GM12874 (cell line): ENCODE data around the gene BLOC1S4.

Experiments
- TF ChIP-seq, protein P1 (sequence below): IDR thresholded peaks from 2 replicates; pipeline ENCODE4 v1.5.1; 2011; ENCODE audit warnings: low read depth, mild to moderate bottlenecking, control low read depth, low read length, moderate library complexity; ENCODE audit not compliant: insufficient read depth

The BLOC1S4 gene

DNA sequence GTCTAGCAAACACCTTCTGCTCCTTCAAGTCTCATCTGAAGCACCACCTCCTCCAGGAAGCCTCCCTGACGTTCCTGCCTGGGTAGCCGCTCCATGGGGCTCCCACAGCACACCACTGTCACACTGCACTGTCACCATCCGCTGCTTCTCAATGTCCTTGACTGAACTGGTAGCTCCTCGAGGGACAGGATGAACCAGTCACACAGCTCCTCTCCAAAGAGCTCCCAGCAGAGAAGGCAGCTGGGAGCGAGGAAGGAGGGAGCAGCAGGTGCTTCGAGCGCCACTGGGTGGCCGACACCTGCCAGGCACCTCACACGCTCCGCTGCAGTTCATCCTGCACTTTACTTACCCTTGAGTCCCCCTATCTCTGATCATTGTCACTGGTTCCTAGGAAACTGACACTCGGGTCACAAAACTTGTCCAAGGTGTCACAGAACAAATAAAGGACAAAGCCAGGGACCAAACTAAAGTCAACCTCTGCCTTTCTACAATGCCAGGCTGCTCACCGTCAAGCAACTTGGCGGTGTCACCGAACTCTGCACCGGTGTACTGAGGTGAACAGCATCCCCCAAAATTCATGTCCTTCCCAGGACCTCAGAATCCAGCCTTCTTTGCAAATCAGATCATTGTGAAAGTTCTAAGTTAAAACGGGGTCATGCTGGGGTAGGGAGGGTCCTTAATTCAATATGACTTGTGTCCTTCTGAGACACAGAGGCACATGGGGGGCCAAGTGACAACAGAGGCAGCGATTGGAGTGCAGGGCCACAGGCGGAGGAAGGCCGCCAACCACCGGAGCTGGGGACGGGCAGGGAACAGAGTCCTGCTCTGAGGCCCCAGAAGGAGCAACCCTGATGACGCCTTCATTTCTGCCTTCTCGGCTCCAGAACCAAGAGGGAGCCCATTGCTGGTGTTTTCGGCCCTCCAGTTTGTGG, 27.8 kb upstream of the BLOC1S4 start:
- TF ChIP-seq, protein P1, sequence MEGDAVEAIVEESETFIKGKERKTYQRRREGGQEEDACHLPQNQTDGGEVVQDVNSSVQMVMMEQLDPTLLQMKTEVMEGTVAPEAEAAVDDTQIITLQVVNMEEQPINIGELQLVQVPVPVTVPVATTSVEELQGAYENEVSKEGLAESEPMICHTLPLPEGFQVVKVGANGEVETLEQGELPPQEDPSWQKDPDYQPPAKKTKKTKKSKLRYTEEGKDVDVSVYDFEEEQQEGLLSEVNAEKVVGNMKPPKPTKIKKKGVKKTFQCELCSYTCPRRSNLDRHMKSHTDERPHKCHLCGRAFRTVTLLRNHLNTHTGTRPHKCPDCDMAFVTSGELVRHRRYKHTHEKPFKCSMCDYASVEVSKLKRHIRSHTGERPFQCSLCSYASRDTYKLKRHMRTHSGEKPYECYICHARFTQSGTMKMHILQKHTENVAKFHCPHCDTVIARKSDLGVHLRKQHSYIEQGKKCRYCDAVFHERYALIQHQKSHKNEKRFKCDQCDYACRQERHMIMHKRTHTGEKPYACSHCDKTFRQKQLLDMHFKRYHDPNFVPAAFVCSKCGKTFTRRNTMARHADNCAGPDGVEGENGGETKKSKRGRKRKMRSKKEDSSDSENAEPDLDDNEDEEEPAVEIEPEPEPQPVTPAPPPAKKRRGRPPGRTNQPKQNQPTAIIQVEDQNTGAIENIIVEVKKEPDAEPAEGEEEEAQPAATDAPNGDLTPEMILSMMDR: no peak

DNA sequence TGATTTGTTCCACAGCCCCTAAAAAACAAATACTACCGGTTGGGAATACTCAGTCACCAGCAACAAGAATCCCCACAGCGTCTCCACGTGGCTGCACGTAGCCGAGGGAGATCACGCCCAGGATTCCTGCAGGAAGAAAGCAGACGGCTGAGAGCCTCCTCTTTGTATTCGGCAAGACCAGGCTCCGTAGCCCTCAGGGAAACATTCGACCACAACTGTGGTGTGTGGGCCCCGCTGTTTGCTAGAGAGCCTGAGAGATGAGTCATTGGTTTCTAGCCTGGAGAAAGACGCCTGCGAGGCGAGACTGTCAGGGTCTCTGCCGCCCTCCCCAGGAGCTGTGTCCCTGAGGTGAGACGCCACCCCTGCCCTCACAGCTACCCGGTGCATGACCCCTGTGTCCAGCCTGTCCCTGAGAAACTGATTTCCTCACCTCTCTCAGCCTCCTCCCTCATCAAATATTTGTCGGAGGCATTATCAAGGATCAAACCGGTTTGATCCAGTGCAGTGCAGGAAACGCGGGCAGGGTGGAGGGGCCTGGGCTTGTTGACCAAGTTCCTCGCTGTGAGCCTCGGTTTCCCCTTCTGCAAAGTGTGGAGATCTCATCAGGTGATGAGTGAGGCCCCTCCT, 27.0 kb upstream of the BLOC1S4 start:
- TF ChIP-seq, protein P1: no peak

DNA sequence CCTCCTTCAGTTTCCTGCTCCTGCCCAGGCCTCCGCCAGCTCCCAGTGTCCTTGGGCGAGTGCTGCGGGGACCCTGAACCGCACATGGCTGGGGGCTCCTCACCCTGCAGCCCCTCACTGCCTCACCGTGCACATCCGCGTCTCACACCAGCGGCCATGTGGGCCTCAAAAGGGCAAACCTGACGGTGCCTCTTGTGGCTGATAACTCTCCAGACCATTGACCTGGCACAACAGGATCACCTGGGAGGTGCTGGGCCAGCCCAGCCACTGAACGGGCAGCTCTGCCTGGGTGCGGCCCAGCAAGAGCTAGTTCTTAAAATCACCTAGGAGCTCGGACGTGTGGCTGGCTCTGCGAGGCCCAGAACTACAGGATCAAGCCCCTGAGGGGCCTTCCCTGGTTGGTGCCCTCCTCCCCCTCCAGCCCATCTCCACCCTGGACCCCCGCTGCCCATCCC, 26.4 kb upstream of the BLOC1S4 start:
- TF ChIP-seq, protein P1: no peak

DNA sequence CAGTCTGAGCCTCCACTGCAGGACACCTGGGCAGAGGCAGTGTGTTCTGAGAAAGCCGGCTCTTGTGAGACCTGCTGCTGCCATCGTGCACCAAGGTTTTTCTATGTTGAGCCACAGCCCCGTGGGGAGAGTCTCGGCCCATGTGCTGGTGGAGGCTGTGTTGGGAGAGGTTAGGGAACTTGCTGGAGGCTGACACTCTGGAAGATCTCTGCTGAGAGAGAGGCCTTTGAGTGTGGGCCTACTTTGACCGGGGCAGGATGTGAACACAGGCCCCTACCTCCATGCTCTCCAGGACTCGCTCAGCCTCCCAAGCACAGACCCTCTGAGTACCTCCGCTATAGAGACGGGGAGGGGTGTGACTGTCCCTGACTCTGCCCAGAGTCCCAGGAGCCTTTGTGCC, 23.6 kb upstream of the BLOC1S4 start:
- TF ChIP-seq, protein P1: no peak

DNA sequence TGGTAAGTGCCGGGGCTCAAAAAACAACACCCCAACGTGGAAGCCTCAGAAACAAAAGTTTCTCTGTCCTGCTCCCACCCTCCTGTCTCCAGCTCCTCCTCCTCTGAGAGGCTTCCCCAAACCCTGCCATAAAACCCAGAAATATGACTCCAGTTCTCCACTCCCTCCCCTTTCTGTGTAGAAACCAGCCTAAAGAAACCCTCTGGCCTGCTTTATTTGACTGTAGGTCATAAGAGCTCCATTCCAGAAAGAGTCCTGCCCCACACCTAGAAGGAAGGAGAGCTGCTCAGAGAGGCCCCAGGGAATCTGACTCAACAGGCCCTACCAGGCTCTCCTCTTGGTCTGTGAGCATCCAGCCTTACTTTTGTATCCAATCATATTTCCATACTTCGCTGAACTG, 23.2 kb upstream of the BLOC1S4 start:
- TF ChIP-seq, protein P1: no peak

DNA sequence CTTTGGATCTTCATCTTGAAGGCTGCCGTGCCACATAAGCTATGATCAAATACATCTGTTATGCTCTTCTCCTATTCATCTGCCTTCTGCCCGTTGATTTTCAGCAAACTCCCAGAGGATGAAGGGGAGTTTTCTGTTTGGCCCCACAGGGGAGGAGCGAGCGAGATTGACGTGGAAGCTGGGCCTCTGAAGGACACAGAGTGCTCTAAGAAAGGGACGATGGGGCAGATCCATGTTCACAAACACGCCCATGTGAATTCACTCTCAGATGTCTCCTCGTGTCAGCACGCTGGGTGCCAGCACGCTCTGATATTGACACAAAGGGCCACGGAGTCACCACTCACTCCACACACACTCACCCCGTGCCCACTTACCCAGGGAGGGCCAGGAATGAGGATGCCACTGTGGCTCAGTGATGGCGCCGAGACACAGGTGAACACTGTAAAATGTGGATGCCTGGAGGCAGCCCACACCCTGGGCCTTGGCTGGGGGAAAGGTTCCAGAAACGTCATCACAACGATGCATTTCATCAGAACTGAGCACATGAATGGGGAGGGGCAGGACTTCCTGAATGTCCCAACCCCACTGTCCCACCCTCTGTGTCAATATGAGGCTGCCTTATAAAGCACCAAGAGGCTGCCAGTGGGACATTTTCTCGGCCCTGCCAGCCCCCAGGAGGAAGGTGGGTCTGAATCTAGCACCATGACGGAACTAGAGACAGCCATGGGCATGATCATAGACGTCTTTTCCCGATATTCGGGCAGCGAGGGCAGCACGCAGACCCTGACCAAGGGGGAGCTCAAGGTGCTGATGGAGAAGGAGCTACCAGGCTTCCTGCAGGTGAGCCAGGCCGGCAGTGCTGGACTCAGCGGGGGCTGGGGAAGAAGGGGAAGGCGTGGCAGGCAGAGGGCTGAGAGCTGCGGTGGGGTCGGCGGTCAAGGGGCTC, 22.5 kb upstream of the BLOC1S4 start, which contains the start of gene S100P:
TSS of gene S100P (plus strand) at position 648 of the 946 bp plus-strand sequence. CDS start at position 703, 55 bp downstream.
- TF ChIP-seq, protein P1: no peak
